CD4-positive, alpha-beta T cell treated with Interleukin-15 for 4 hours (primary cell): ENCODE results near the gene INO80B.
A peak's percentile ranks its signal among the peaks of the same experiment; 100 is the strongest.
"Not testable (repeated sequence)": the region's sequence is repeated elsewhere in the genome, so short reads cannot be mapped to it uniquely, and the experiment has no call there.

Source experiments
- DNase-seq: peaks from one replicate; pipeline ENCODE4 v3.0.0-alpha.2; 2020; ENCODE audit warnings: low spot score

INO80B gene

DNA sequence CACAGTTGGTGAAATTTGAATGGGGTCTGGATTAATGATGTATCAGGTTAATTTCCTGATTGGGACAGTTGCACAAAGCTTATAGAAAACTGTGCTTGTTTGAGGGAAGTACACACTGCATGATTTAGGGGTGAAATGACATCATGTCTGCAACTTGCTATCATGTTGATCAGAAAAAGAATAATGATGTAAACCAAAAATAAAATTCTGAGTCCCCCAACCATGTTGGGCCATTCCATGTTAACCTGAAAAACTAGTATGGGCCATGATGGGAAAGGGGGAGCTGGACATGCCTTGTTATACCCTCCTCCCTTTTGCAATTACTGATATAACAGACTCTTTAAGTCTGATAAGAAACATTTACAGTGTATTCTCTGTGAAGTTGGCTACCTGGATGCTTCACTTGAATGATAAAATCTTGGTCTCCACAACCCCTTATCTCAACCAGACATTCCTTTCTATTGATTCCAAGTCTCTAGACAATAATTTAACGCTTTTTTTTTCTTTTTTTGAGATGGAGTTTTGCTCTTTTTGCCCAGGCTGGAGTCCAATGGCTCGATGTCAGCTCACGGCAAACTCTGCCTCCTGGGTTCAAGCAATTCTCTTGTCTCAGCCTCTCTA is 4.2 kb upstream of the INO80B start:
- no peak for DNase-seq

DNA sequence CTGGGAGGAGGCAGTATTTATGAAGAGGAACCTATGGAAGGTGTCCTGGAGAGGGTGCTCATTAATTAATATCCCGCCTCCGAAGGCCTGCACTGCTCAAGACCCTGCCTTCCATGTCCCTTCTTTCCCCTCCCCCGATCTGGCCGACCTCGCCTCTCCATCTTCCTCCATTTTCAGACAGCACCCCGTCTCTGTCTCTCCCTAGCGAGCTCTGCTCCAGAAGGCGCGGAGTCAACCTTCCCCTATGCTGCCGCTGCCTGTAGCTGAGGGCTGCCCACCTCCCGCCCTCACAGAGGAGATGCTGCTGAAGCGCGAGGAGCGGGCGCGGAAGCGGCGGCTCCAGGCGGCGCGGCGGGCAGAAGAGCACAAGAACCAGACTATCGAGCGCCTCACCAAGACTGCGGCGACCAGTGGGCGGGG is 2.3 kb downstream of the INO80B start:
- DNase-seq: no peak

DNA sequence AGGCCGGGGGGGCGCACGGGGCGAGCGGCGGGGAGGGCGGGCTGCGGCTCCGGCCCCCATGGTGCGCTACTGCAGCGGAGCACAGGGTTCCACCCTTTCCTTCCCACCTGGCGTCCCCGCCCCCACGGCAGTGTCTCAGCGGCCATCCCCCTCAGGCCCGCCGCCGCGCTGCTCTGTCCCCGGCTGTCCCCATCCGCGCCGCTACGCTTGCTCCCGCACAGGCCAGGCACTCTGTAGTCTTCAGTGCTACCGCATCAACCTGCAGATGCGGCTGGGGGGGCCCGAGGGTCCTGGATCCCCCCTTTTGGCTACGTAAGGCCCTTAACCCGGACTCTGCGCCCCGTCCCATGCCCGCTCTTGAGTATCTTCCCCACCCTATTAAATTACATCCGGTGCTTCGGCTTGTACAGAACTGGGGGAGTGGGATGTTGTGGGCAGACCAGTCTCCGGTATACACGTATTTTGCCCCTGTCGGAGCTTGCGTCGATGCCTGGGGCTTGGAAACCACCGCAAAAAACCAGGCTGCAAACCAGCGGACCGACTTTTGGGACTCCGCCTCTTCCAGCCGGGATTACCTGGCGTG is 2.8 kb downstream of the INO80B start:
- peak; percentile 82 for DNase-seq

GRCh38 chr2:74458132-74458937 is 3.4 kb downstream of the INO80B start, which contains the start of gene WBP1:
WBP1 (plus strand) TSS chr2:74458438; CDS start chr2:74458603, 165 bp downstream.
- peak; percentile 100 for DNase-seq

DNA sequence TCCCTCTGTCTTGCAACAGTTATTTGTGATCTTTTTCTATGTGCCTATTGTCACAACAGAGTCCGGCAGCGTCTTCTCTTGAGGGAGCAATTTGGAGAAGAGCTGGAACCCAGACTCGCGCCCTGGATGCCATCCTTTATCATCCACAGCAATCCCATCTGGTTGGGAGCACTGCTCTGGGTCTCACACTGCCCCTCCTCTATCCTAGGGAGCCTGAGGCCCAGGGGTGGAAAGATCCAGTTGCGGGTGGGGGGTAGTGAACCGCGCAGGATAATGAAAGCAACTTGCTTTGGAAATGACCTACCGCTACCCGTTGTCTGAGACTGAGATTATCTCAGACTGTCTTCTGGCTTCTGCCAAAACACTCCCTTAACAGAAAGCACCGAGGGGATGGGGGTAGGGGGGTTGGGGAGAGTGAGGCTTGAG is 4.1 kb downstream of the INO80B start:
- DNase-seq: no peak

DNA sequence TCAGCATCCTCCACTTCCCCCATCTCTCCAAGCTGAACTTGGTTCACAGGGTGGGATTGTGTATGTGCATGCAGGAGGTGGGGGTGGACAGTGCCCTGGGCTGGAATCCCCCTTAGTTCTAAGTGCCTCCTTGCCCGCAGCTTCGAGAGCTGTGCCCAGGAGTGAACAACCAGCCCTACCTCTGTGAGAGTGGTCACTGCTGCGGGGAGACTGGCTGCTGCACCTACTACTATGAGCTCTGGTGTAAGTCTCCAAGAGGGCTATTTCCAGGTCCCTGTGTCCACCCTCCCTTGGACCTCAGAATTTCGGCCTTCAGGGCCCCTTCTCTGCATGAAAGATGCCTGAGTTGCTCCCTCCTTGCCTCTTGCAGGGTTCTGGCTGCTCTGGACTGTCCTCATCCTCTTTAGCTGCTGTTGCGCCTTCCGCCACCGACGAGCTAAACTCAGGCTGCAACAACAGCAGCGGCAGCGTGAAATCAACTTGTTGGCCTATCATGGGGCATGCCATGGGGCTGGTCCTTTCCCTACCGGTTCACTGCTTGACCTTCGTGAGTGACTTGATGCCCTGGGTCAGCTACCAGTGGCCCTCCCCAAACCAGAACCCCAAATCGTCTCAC is 4.7 kb downstream of the INO80B start:
- DNase-seq: not testable (repeated sequence)

GRCh38 chr2:74460187-74460586 is 5.3 kb downstream of the INO80B start:
- DNase-seq: not testable (repeated sequence)

GRCh38 chr2:74461187-74462053 is 6.5 kb downstream of the INO80B start:
- no peak for DNase-seq

DNA sequence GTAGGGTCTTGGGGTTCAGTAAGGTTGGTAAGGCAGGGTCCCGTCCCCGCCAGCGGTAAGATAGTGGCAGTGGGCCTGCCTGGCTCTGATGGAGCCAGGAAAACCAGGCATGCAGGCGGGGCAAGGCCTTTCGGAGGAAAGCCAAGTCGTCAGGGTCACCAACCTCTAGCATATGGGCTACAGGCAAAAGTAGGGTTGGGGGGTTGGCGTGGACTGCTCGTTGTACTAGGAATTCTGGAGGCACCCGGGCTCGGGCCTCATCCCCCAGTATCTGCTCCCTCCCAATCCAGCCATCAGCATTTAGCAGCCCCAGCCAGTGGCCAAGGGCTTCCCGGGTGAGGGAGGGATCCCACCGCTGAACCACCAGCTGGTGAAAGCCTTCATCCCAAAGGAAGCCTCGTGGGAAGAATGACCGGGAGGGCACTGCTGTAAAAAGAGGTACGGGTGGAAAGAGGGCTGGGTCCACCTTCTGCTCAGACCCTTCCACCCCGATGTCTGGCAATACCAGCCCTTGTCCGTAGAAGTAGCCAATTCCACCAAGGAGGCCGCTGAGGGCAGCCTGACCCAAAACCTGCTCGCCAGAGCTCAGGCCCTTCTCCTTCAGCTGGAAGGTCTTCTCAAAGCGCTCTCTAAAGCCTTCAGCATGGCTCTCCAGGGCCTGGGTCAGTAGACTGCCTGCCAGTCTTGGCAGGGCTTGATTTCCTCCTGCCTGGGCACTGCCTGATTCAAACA is 7.3 kb downstream of the INO80B start:
- DNase-seq: no peak

DNA sequence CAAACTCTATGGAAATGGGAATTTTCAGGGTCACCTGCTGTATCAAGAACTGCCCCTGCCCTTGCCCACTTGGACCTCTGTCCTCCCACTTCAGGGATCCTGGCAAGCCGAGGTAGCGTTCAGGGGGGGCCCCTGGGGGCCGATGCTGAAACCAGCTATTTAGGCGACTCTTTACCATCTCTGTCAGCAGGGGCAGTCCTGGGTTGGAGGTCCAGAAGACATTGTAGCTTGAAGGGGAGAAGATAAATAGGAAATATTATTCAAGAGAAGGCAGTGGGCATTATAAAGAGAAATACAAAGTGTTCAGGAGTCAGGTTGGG is 7.9 kb downstream of the INO80B start:
- no peak for DNase-seq

DNA sequence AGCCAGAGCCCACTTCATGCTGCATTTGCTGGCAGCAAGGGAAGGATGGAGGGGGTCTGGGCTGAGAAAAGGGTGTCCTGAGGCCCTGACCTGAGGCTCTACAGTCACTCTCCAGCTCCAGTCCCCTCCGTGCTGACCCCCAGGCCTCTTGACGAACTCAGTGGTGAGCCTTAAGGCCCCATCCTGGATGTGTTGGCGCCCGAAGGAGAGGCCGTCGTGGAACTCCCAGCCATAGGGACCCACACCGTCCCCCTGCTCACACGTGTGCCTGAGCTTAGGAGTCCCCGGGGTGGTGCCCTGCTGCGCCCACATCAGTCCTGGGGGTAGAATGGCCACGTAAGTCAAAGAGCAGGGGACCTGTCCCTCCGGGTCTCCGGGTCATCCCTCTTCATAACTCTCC is 9.5 kb downstream of the INO80B start:
- DNase-seq: no peak

DNA sequence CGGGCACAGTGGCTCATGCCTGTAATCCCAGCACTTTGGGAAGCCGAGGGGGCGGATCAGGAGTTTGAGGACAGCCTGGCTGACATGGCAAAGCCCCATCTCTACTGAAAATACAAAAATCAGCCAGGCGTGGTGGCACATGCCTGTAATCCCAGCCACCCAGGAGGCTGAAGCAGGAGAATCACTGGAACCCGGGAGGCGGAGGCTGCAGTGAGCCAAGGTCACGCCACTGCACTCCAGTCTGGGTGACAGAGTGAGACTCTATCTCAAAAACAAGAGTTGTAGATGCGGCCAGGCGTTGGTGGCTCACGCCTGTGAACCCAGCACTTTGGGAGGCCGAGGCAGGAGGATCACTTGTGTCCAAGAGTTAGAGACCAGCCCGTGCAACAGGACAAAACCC is 15.9 kb downstream of the INO80B start:
- DNase-seq: not testable (repeated sequence)

DNA sequence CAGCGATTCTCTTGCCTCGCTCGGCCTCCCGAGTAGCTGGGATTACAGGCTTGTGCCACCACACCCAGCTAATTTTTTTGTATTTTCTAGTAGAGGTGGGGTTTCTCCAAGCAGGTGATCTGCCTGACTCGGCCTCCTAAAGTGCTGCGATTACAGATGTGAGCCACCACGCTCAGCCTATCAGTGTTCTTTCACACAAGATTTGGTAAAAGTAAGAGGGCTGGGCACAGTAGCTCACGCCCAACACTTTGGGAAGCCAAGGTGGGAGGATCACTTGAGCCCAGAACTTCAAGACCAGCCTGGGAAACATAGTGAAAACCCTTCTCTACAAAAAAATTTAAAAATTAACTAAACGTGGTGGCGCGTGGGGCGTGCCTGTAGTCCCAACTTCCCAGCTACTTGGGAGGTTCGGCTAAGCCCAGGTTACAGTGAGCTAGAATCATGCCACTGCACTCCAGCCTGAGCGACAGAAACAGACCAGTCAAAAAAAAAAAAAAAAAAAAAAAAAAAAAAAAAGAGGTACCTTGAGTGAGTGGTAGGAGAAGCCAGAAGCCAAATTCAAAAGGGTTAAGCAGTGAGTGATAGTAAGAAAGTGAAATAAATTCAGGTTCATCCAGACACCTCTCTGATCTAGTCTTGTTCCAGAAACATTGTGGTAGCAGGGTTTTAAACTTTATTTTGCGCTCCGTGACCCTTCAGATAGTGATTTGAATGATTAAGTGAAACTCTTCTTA is 16.6 kb downstream of the INO80B start:
- no peak for DNase-seq

- DNase-seq: peak; percentile 96
These were observed 17.4 kb downstream of the INO80B start, which contains the start of gene MRPL53 for GRCh38 chr2:74472086-74472944. MRPL53 (minus strand) TSS chr2:74472680; CDS start chr2:74472660, 20 bp downstream.

GRCh38 chr2:74472945-74473258 is 18.0 kb downstream of the INO80B start:
- DNase-seq: no peak

DNA sequence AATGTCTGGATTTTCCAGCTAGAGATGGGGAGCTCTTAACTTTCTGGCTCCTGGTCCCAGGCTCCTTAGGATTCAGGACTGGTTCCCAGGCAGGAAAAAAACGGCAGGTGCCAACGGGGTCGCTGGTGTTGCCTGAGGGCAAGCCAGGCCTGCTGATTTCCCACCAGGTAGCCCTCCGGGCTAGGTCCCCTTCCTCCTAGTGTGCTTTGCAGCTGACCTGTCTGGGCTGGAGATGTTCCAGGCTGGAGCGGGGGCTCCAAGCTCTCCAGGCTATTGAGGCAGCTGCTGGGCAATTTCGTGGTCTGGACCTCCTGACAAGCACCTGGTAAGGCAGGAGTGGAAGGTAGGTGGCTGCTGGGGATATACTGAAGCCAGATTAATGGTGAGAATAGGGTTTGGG is 19.6 kb downstream of the INO80B start:
- no peak for DNase-seq

GRCh38 chr2:74474899-74475298 is 20.0 kb downstream of the INO80B start:
- DNase-seq: no peak

- no peak for DNase-seq
These were observed 26.5 kb downstream of the INO80B start for GRCh38 chr2:74481431-74481830.

- DNase-seq: peak; percentile 53
These were observed 27.3 kb downstream of the INO80B start for GRCh38 chr2:74481961-74482800.
